Neural cell (in vitro differentiated cells): ENCODE data around the gene C5orf52. TPM values are rescaled to one million over a fixed set of nuclear protein-coding genes. Genes with fewer than 3 reads are reported as not detected.

ENCODE experiments used
- H2AFZ ChIP-seq: fragments of 200-600, 300-800 bp; sonication (generic), shearing (Covaris generic); 2 replicates; pipeline ENCODE4 v1.6.0; 2014; ENCODE audit warnings: low read depth, mild to moderate bottlenecking, antibody characterized with exemption, low read length, moderate library complexity
- H3F3A ChIP-seq: fragments of 200-600 bp; shearing (Covaris generic); 2 replicates; pipeline ENCODE4 v1.6.1; 2016; ENCODE audit warnings: mild to moderate bottlenecking, moderate library complexity, mixed read lengths, antibody characterized with exemption, low read length; ENCODE audit not compliant: insufficient read depth, poor library complexity, severe bottlenecking
- H3K27ac ChIP-seq: fragments of 200-600, 300-800 bp; sonication (generic), shearing (Covaris generic); 2 replicates; pipeline ENCODE4 v1.5.1; 2014; ENCODE audit warnings: mild to moderate bottlenecking, low read length, moderate library complexity
- H3K27me3 ChIP-seq: fragments of 300-800, 200-600 bp; sonication (generic), shearing (Covaris generic); 2 replicates; pipeline ENCODE4 v1.6.0; 2014; ENCODE audit warnings: mild to moderate bottlenecking, low read depth, low read length, moderate library complexity; ENCODE audit not compliant: insufficient read depth
- H3K36me3 ChIP-seq: fragments of 300-800, 200-600 bp; sonication (generic), shearing (Covaris generic); 2 replicates; pipeline ENCODE4 v1.5.1; 2014; ENCODE audit warnings: mild to moderate bottlenecking, antibody characterized with exemption, low read length, moderate library complexity; ENCODE audit not compliant: insufficient read depth
- H3K4me2 ChIP-seq: fragments of 300-800, 200-600 bp; sonication (generic), shearing (Covaris generic); 2 replicates; pipeline ENCODE4 v1.6.0; 2014; ENCODE audit warnings: mild to moderate bottlenecking, low read length
- H3K4me3 ChIP-seq: fragments of 300-800, 200-600 bp; sonication (generic), shearing (Covaris generic); 2 replicates; pipeline ENCODE4 v1.5.1; 2014; ENCODE audit warnings: mild to moderate bottlenecking, low read length, moderate library complexity
- H3K79me2 ChIP-seq: fragments of 200-600 bp; shearing (Covaris generic); replicated peaks from 2 replicates; pipeline ENCODE4 v1.6.0; 2014; ENCODE audit warnings: mild to moderate bottlenecking, low read length, moderate library complexity; ENCODE audit not compliant: insufficient read depth
- H3K9ac ChIP-seq: fragments of 300-800, 200-600 bp; sonication (generic), shearing (Covaris generic); 2 replicates; pipeline ENCODE4 v1.6.1; 2016; ENCODE audit warnings: mild to moderate bottlenecking, low read length, mixed read lengths
- H3K9me2 ChIP-seq: fragments of 200-600 bp; shearing (Covaris generic); 2 replicates; pipeline ENCODE4 v1.6.1; 2016; ENCODE audit warnings: mild to moderate bottlenecking, low read length, mixed read lengths; ENCODE audit not compliant: insufficient read depth
- H3K9me3 ChIP-seq: fragments of 200-600, 300-800 bp; sonication (generic), shearing (Covaris generic); 2 replicates; pipeline ENCODE4 v1.6.1; 2016; ENCODE audit warnings: mild to moderate bottlenecking, mixed run types, low read length, moderate library complexity, mixed read lengths
- H4K20me1 ChIP-seq: fragments of 200-600 bp; shearing (Covaris generic); 2 replicates; pipeline ENCODE4 v1.6.1; 2016; ENCODE audit warnings: mild to moderate bottlenecking, mixed run types; ENCODE audit not compliant: insufficient read depth
- CTCF ChIP-seq: fragments of 450-650 bp; IDR thresholded peaks from 2 replicates; pipeline ENCODE4 v1.5.1; 2014; ENCODE audit warnings: antibody characterized with exemption, mild to moderate bottlenecking, moderate library complexity; ENCODE audit not compliant: poor library complexity, severe bottlenecking
- EP300 ChIP-seq: fragments of 450-650 bp; conservative IDR thresholded peaks from 2 replicates; pipeline ENCODE4 v1.6.1; 2014; ENCODE audit warnings: antibody characterized with exemption, mild to moderate bottlenecking, moderate library complexity; ENCODE audit not compliant: poor library complexity, severe bottlenecking
- EZH2 ChIP-seq: fragments of 200-600, 300-800 bp; shearing (Covaris generic), sonication (generic); IDR thresholded peaks from 2 replicates; pipeline ENCODE4 v1.6.1; 2014; ENCODE audit warnings: antibody characterized with exemption, low read length, borderline replicate concordance, mild to moderate bottlenecking; ENCODE audit not compliant: insufficient read depth, poor library complexity, severe bottlenecking
- MXI1 ChIP-seq: fragments of 450-650 bp; conservative IDR thresholded peaks from 2 replicates; pipeline ENCODE4 v1.6.1; 2014; ENCODE audit warnings: antibody characterized with exemption, mild to moderate bottlenecking; ENCODE audit not compliant: poor library complexity, severe bottlenecking
- POLR2AphosphoS5 ChIP-seq: IDR thresholded peaks from 2 replicates; pipeline ENCODE4 v1.6.1; 2012
- RAD21 ChIP-seq: fragments of 450-650 bp; conservative IDR thresholded peaks from 2 replicates; pipeline ENCODE4 v1.6.1; 2014; ENCODE audit warnings: antibody characterized with exemption, mild to moderate bottlenecking, moderate library complexity
- REST ChIP-seq: IDR thresholded peaks from 2 replicates; pipeline ENCODE4 v1.6.1; 2012; ENCODE audit warnings: borderline replicate concordance
- SMC3 ChIP-seq: fragments of 450-650 bp; conservative IDR thresholded peaks from 2 replicates; pipeline ENCODE4 v1.6.1; 2014; ENCODE audit warnings: antibody characterized with exemption, mild to moderate bottlenecking, moderate library complexity; ENCODE audit not compliant: poor library complexity
- TAF1 ChIP-seq: IDR thresholded peaks from 2 replicates; pipeline ENCODE4 v1.6.1; 2012; ENCODE audit warnings: low read depth
- polyA minus RNA-seq: library from RNA; depleted of rRNA, polyadenylated mRNA; stranded (reverse); fragments of >200 nt; gene quantifications from 2 replicates; pipeline ENCODE4 v1.2.3, GENCODE V29; 2014
- polyA plus RNA-seq: library from polyadenylated mRNA; depleted of rRNA; stranded (reverse); fragments of >200 nt; gene quantifications from 2 replicates; pipeline ENCODE4 v1.2.3, GENCODE V29; 2014

C5orf52 gene
- polyA plus RNA-seq (not detected in 2 replicates), polyA minus RNA-seq (not detected in 2 replicates)

GRCh38 chr5:157670662-157671591 is at the start of gene C5orf52:
TSS of gene C5orf52 (plus strand) at chr5:157671533. CDS start at chr5:157671615, 82 bp downstream.
- no peaks in the 10 kb centered on the region for H3F3A ChIP-seq
- H3K36me3 ChIP-seq = no peaks in the 10 kb centered on the region
- no peak within 1 kb of the TSS for H2AFZ ChIP-seq
- H3K9me3 ChIP-seq = peaks cover 7% of the 10 kb centered on the region
- no peaks in the 10 kb centered on the region for H3K79me2 ChIP-seq
- no peak within 1 kb of the TSS for H3K27ac ChIP-seq
- no peak for TF ChIP-seq REST
- TF ChIP-seq EZH2 = no peak
- no peak for TF ChIP-seq POLR2AphosphoS5
- TF ChIP-seq CTCF = no peak
- TF ChIP-seq EP300 = no peak
- TF ChIP-seq RAD21 = no peak
- no peak for TF ChIP-seq TAF1
- TF ChIP-seq SMC3 = no peak
- no peak for TF ChIP-seq MXI1
- H3K4me3 ChIP-seq = no peak within 1 kb of the TSS
- H3K4me2 ChIP-seq = no peak within 1 kb of the TSS
- no peaks in the 10 kb centered on the region for H4K20me1 ChIP-seq
- no peak within 1 kb of the TSS for H3K9ac ChIP-seq
- no peaks in the 10 kb centered on the region for H3K27me3 ChIP-seq
- no peaks in the 10 kb centered on the region for H3K9me2 ChIP-seq

GRCh38 chr5:157624144-157624543 is 47.2 kb upstream of the C5orf52 start:
- Histone ChIP-seq H3F3A (no peaks in the 10 kb centered on the region), H3K9me2 (no peaks in the 10 kb centered on the region), H3K79me2 (no peaks in the 10 kb centered on the region), H2AFZ (no peak overlapping the region), H3K9ac (no peak overlapping the region), H3K36me3 (no peaks in the 10 kb centered on the region), H3K27me3 (no peaks in the 10 kb centered on the region), H3K9me3 (no peaks in the 10 kb centered on the region), H3K27ac (no peak overlapping the region), H3K4me3 (no peak overlapping the region), H4K20me1 (no peaks in the 10 kb centered on the region), H3K4me2 (no peak overlapping the region)
- TF ChIP-seq MXI1 = no peak
- TF ChIP-seq CTCF = no peak
- TF ChIP-seq REST = no peak
- TF ChIP-seq TAF1 = no peak
- no peak for TF ChIP-seq RAD21
- TF ChIP-seq EZH2 = no peak
- TF ChIP-seq EP300 = no peak
